Measurements from ENCODE around the gene ATP13A3.

DNA sequence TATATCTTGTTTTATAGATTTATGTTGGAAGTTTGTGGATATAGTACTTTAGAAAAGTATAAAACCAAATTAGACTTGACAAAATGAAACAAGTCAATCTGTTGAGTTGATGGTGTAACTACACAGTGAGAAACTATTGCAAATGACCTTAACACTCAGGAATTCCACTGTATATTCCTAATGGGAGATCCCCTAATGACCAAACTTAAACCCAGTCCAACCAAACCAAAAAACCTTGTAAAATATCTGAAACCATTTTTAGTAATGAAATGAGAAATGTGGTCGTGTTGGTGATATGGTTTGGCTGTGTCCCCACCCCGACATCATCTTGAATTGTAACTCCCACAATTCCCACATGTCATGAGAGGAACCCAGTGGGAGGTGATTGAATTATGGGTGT is 31.9 kb upstream of the ATP13A3 start:
- no peak for TF ChIP-seq ARNT (IDR thresholded peaks at IDR 0.05)
- no peak for TF ChIP-seq HDGF (IDR thresholded peaks at IDR 0.05; ENCODE audit: borderline replicate concordance)
- no peak for TF ChIP-seq FOXA1 (IDR thresholded peaks at IDR 0.05)

Data from HEK293T (cell line).